ENCODE measurements around the gene EXOC3. TPM values are rescaled to one million over a fixed set of nuclear protein-coding genes. Genes with fewer than 3 reads are reported as not detected.
A peak's percentile ranks its signal among the peaks of the same experiment; 100 is the strongest.

Gene EXOC3
- total and polyA plus RNA-seq, 2 of the 8 experiments (the other 6 are each of a cell fraction or from before 2014, with no cell fraction given): 14.4 to 30.0 TPM

- H4K20me1 ChIP-seq (replicated peaks in 1 of 2; ENCODE audit: control insufficient read depth in 1 of 2, insufficient read depth in 2 of 2, low read length in 2 of 2): no peaks in the 10 kb centered on the region
- H3K23ac ChIP-seq (ENCODE audit: insufficient read length): no peak overlapping the region
- ChIA-PET POLR2A (ENCODE audit: partially characterized antibody) (interaction anchor here (0.6 to 1.2 kb wide), 2 partner anchors 8 to 314 kb away, joined by 3 to 4 read pairs; no protein-coding TSS in a partner anchor), CTCF (ENCODE audit: partially characterized antibody) (interaction anchor here (0.5 to 2.5 kb wide), 5 partner anchors 10 to 192 kb away, joined by 3 to 12 read pairs (median 5); no protein-coding TSS in a partner anchor)
- H3K14ac ChIP-seq (ENCODE audit: insufficient read length): no peak overlapping the region
- WGBS, 2 experiments (ENCODE audit: extremely low coverage in 1 of 2, insufficient coverage in 1 of 2, insufficient read length in 1 of 2, insufficient replicate concordance in 2 of 2, low coverage in 1 of 2, low lambda C conversion rate in 2 of 2, missing lambda C conversion rate in 1 of 2): 85% methylated on average over 39 of the region's 41 CpGs; no CpG with 5 or more reads in 1 of the 2 experiments
- no peak overlapping the region for H4K5ac ChIP-seq (ENCODE audit: insufficient read length, low read depth, low read length)
- no peak for DNase-seq (ENCODE audit: low read depth in 1 of 2, low spot score in 2 of 2)
- no peaks in the 10 kb centered on the region for H3K23me2 ChIP-seq (ENCODE audit: low read depth, low read length)
- no peak overlapping the region for H2AK5ac ChIP-seq (ENCODE audit: low read depth, low read length)
- no peak overlapping the region for H2BK120ac ChIP-seq (replicated peaks; ENCODE audit: low read depth, low read length)
- H3K79me1 ChIP-seq (ENCODE audit: low read depth, low read length): no peaks in the 10 kb centered on the region
- H2BK12ac ChIP-seq (ENCODE audit: low read depth, low read length): 0 out of 2 replicates have a peak overlapping the region, but pooled peaks have one; percentile 50
- no peak for FAIRE-seq
- H3K18ac ChIP-seq (ENCODE audit: extremely low read depth, low read length): no peak overlapping the region
- H3K9ac ChIP-seq (replicated peaks in 1 of 4; ENCODE audit: extremely low read depth in 1 of 4, low read depth in 3 of 4, low read length in 3 of 4): no peak overlapping the region
- no peak overlapping the region for H3K4me2 ChIP-seq (ENCODE audit: insufficient read depth in 1 of 2, low read depth in 2 of 2, low read length in 2 of 2)
- no peaks in the 10 kb centered on the region for H3K79me2 ChIP-seq (ENCODE audit: control insufficient read depth in 1 of 2, insufficient read depth in 2 of 2, low read length in 2 of 2)
- H3K27ac ChIP-seq (ENCODE audit: low read depth, low read length): no peak overlapping the region
- H3K27me3 ChIP-seq (replicated peaks in 1 of 4; ENCODE audit: control insufficient read depth in 3 of 4, extremely low read depth in 1 of 4, insufficient read depth in 3 of 4, low read length in 3 of 4): peaks cover 0 to 13% (median 6%) of the 10 kb centered on the region in 4 experiments; a peak in 4 of 7 replicates
- H2AFZ ChIP-seq (ENCODE audit: low read length): no peak overlapping the region
- H2BK5ac ChIP-seq (ENCODE audit: low read depth, low read length): no peak overlapping the region
- no peak overlapping the region for H4K91ac ChIP-seq (replicated peaks; ENCODE audit: insufficient read length, low read length)
- no peaks in the 10 kb centered on the region for H3K36me3 ChIP-seq (ENCODE audit: control insufficient read depth in 2 of 4, insufficient read depth in 4 of 4, low read length in 3 of 4)
- H2BK20ac ChIP-seq (ENCODE audit: low read length): no peak overlapping the region
- H4K8ac ChIP-seq (ENCODE audit: extremely low read depth, insufficient read depth, low read length): peak overlapping the region; percentile 71
- H3K9me3 ChIP-seq (ENCODE audit: insufficient read depth in 2 of 2, low read depth in 1 of 2, low read length in 1 of 2): no peaks in the 10 kb centered on the region
- no peak overlapping the region for H2BK15ac ChIP-seq (ENCODE audit: low read length)
- H3K4me1 ChIP-seq (replicated peaks in 1 of 4; ENCODE audit: control insufficient read depth in 3 of 4, insufficient read depth in 4 of 4, low read length in 3 of 4): peaks cover 0 to 11% (median 3%) of the 10 kb centered on the region in 4 experiments; a peak in 6 of 7 replicates
- no peak overlapping the region for H3K4me3 ChIP-seq (ENCODE audit: extremely low read depth in 1 of 4, insufficient read depth in 2 of 4, low read depth in 3 of 4, low read length in 4 of 4)
- H3K56ac ChIP-seq (replicated peaks; ENCODE audit: insufficient read length, low read depth, low read length): no peak overlapping the region
- H3K4ac ChIP-seq (replicated peaks; ENCODE audit: insufficient read length, low read depth, low read length): no peak overlapping the region
- TF ChIP-seq PHF8 (conservative IDR thresholded peaks at IDR 0.05; ENCODE audit: low read depth, low read length) (no peak), GABPA (IDR thresholded peaks at IDR 0.05; ENCODE audit: borderline replicate concordance, insufficient read depth, low read length) (no peak), GTF2F1 (IDR thresholded peaks at IDR 0.05; ENCODE audit: borderline replicate concordance, low read depth, low read length) (no peak), POLR2A (IDR thresholded peaks at IDR 0.05; ENCODE audit: control extremely low read depth in 1 of 2, low read depth in 2 of 2, low read length in 2 of 2) (no peak), RAD21 (IDR thresholded peaks at IDR 0.05 in 1 of 2, conservative IDR thresholded peaks at IDR 0.05 in 1 of 2; ENCODE audit: low read depth in 2 of 2, low read length in 2 of 2) (no peak), POLR2AphosphoS5 (IDR thresholded peaks at IDR 0.05; ENCODE audit: low read depth, low read length) (no peak), TEAD4 (IDR thresholded peaks at IDR 0.05; ENCODE audit: low read depth, low read length) (no peak), SIX5 (IDR thresholded peaks at IDR 0.05; ENCODE audit: low read depth, low read length) (no peak), CTCF (IDR thresholded peaks at IDR 0.05; ENCODE audit: control extremely low read depth in 1 of 3, insufficient read depth in 1 of 3, low read depth in 1 of 3, low read length in 3 of 3) (no peak)
Observed at GRCh38 chr5:501105-501830, 58.3 kb downstream of the EXOC3 start.
